ENCODE results near the gene NEDD4L. TPM values are rescaled to one million over a fixed set of nuclear protein-coding genes. Genes with fewer than 3 reads are reported as not detected.

Gene NEDD4L
- total RNA-seq, 1 donor from 2014 or later: 135 TPM

- no peaks in the 10 kb centered on the region for H3K27me3 Mint-ChIP-seq (ENCODE audit: low read depth)
These were observed 70.7 kb downstream of the NEDD4L start for GRCh38 chr18:58114766-58115165.

GRCh38 chr18:58116818-58117217 lies 72.8 kb downstream of the NEDD4L start:
- Mint-ChIP-seq H3K9me3 (no peaks in the 10 kb centered on the region), H3K4me1 (peaks cover 28% of the 10 kb centered on the region), H3K36me3 (no peaks in the 10 kb centered on the region), H3K4me3 (no peak overlapping the region), H3K27me3 (ENCODE audit: low read depth) (no peaks in the 10 kb centered on the region), H3K27ac (peak overlapping the region; percentile 60)
- DNase-seq (ENCODE audit: low spot score in 2 of 2, unreplicated experiment in 2 of 2): no peak
- TF ChIP-seq CTCF (IDR thresholded peaks at IDR 0.05; ENCODE audit: unreplicated experiment): no peak

More at GRCh38 chr18:58114766-58115165, 70.7 kb downstream of the NEDD4L start:
- no peak overlapping the region for H3K4me3 Mint-ChIP-seq
- no peak overlapping the region for H3K27ac Mint-ChIP-seq
- H3K4me1 Mint-ChIP-seq: peaks cover 28% of the 10 kb centered on the region
- TF ChIP-seq CTCF (IDR thresholded peaks at IDR 0.05; ENCODE audit: unreplicated experiment): no peak
- no peaks in the 10 kb centered on the region for H3K9me3 Mint-ChIP-seq
- peaks cover 4% of the 10 kb centered on the region for H3K36me3 Mint-ChIP-seq
- no peak for DNase-seq (ENCODE audit: low spot score in 2 of 2, unreplicated experiment in 2 of 2)

- no peak for DNase-seq (ENCODE audit: low spot score in 2 of 2, unreplicated experiment in 2 of 2)
- H3K36me3 Mint-ChIP-seq: no peaks in the 10 kb centered on the region
- H3K27me3 Mint-ChIP-seq (ENCODE audit: low read depth): no peaks in the 10 kb centered on the region
- no peak overlapping the region for H3K4me3 Mint-ChIP-seq
- TF ChIP-seq CTCF (IDR thresholded peaks at IDR 0.05; ENCODE audit: unreplicated experiment): no peak
- peak overlapping the region; percentile 60 for H3K27ac Mint-ChIP-seq
- no peaks in the 10 kb centered on the region for H3K9me3 Mint-ChIP-seq
- peaks cover 28% of the 10 kb centered on the region for H3K4me1 Mint-ChIP-seq
These were observed 73.9 kb downstream of the NEDD4L start for GRCh38 chr18:58117786-58118403.

GRCh38 chr18:58118536-58118935 lies 74.5 kb downstream of the NEDD4L start:
- Mint-ChIP-seq H3K36me3 (no peaks in the 10 kb centered on the region), H3K9me3 (no peaks in the 10 kb centered on the region), H3K27ac (no peak overlapping the region), H3K4me3 (no peak overlapping the region), H3K27me3 (ENCODE audit: low read depth) (no peaks in the 10 kb centered on the region), H3K4me1 (peaks cover 23% of the 10 kb centered on the region)
- TF ChIP-seq CTCF (IDR thresholded peaks at IDR 0.05; ENCODE audit: unreplicated experiment): no peak
- no peak for DNase-seq (ENCODE audit: low spot score in 2 of 2, unreplicated experiment in 2 of 2)

GRCh38 chr18:58119819-58120218 lies 75.8 kb downstream of the NEDD4L start:
- no peaks in the 10 kb centered on the region for H3K27me3 Mint-ChIP-seq (ENCODE audit: low read depth)
- peaks cover 2% of the 10 kb centered on the region for H3K36me3 Mint-ChIP-seq
- DNase-seq (ENCODE audit: low spot score in 2 of 2, unreplicated experiment in 2 of 2): no peak
- TF ChIP-seq CTCF (IDR thresholded peaks at IDR 0.05; ENCODE audit: unreplicated experiment): no peak
- H3K4me1 Mint-ChIP-seq: peaks cover 23% of the 10 kb centered on the region
- H3K27ac Mint-ChIP-seq: no peak overlapping the region
- no peaks in the 10 kb centered on the region for H3K9me3 Mint-ChIP-seq
- H3K4me3 Mint-ChIP-seq: no peak overlapping the region

GRCh38 chr18:58124475-58124874 lies 80.4 kb downstream of the NEDD4L start:
- no peak for DNase-seq (ENCODE audit: low spot score in 2 of 2, unreplicated experiment in 2 of 2)
- H3K36me3 Mint-ChIP-seq: peaks cover 8% of the 10 kb centered on the region
- no peaks in the 10 kb centered on the region for H3K4me1 Mint-ChIP-seq
- H3K27me3 Mint-ChIP-seq (ENCODE audit: low read depth): no peaks in the 10 kb centered on the region
- H3K27ac Mint-ChIP-seq: no peak overlapping the region
- TF ChIP-seq CTCF (IDR thresholded peaks at IDR 0.05; ENCODE audit: unreplicated experiment): no peak
- H3K9me3 Mint-ChIP-seq: no peaks in the 10 kb centered on the region
- no peak overlapping the region for H3K4me3 Mint-ChIP-seq
